Mucosa of rectum (tissue), 2 donors: Measurements from ENCODE around the gene LTBP2.

ENCODE experiments used
- H3K27ac ChIP-seq, 2 donors: one replicate each; pipeline ENCODE4 v1.7.0; 2013; ENCODE audit warnings: inconsistent platforms in 2 of 2, low read depth in 2 of 2, low read length in 2 of 2
- H3K27me3 ChIP-seq, 2 donors: one replicate each; pipeline ENCODE4 v1.7.0; 2013; ENCODE audit warnings: low read length in 2 of 2; ENCODE audit not compliant: control insufficient read depth in 2 of 2, insufficient read depth in 2 of 2
- H3K36me3 ChIP-seq, 2 donors: one replicate each; pipeline ENCODE4 v1.7.0; 2013; ENCODE audit warnings: low read length in 2 of 2; ENCODE audit not compliant: control insufficient read depth in 2 of 2, insufficient read depth in 2 of 2
- H3K4me1 ChIP-seq, 2 donors: one replicate each; pipeline ENCODE4 v1.7.0; 2013; ENCODE audit warnings: low read length in 2 of 2, mild to moderate bottlenecking in 1 of 2; ENCODE audit not compliant: control insufficient read depth in 2 of 2, insufficient read depth in 2 of 2
- H3K4me3 ChIP-seq, 2 donors: one replicate each; pipeline ENCODE4 v1.7.0; 2013; ENCODE audit warnings: low read length in 2 of 2
- H3K9ac ChIP-seq, 2 donors: one replicate each; pipeline ENCODE4 v1.7.0; 2013; ENCODE audit warnings: low read length in 2 of 2, low read depth in 1 of 2, mild to moderate bottlenecking in 1 of 2
- H3K9me3 ChIP-seq, 2 donors: one replicate each; pipeline ENCODE4 v1.7.0; 2013; ENCODE audit warnings: low read length in 2 of 2; ENCODE audit not compliant: control insufficient read depth in 2 of 2
- donor health status: healthy.
- donor health status: Normal muscosa, but diverticular disease.

LTBP2 gene

DNA sequence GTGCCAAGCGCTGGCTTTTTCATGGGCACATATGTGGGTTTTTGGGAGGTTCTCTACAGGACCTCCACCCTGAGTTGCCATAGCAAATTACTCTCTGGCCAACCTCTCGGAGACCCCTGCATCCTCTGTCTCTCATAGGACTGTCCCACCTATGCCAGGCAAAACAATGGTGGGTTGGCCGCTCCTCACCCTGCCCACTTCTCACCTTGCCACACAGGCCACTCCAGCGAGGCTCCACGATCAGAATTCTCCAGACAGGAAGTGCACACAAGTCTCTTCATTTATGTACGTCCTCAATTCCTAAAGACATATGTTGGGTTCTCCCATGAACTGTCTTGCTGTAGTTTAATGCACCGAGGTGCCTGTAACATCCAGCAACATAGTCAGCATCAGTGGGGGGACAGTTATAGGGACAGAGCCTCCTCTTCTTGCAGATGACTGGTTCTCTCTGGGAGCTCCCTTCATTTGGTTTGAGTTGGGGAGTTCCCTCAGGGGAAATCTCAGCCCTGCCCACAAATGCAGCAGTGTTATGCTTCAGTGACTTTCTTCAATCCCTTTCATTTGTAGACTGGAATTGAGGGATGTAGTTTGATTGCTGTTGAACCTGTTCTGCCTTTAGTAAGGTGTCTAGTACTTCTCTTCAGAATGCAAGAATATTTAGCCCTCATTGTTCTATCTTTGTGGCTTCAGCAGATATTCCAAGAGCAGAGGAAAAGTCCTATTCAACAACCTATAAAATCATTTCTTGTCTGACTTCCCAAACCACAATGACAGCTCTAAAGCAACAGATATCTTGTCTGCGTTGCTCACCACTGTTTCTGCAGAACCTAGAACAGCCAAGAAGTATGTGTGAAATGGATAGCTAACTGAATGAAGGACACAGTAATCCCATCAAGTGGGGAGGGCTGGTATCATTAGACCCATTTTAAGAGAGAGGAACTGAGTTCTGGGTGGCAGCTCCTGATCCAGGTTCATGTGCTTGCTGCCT, 2.8 kb upstream of the LTBP2 start:
- Histone ChIP-seq H3K27me3 (peaks cover 3 to 7% of the 10 kb centered on the region in 2 donors), H3K36me3 (no peaks in the 10 kb centered on the region), H3K27ac (no peak overlapping the region), H3K4me1 (peaks cover 11 to 19% of the 10 kb centered on the region in 2 donors), H3K9me3 (no peaks in the 10 kb centered on the region), H3K4me3 (no peak overlapping the region), H3K9ac (no peak overlapping the region)

DNA sequence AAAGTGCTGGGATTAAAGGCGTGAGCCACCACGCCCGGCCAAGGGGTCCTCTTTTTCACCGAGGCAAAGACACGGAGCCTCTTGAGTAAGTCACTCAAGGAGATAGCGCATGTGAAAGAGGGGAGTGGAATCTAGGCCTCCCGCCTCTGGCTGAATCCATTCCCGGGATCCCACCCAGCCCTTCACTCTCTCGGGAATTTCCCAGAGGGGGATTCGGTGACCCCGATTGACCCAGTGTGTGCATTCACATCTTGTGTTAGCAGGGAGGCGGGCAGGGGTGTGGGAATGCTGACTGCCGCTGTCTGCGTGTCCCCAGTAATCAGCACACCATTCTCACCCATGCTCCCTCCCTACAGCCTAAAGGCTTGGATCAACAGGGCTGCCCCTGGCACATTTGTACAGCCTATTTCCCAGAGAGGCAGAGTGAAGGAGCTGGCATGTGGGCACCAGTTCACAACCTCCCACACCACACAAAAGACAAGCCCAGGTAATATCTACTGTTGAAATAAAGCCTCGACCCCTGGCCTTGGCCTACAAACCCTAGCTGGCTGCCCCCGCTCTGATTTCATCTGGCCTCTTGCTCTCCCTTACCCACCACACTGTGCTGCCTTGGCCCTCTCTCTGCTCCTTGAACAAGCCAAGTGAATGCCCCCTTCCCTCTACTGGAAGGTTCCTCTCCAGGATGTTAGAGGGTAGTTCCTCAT, 1.3 kb upstream of the LTBP2 start:
- H3K36me3 ChIP-seq, result no peaks in the 10 kb centered on the region
- H3K27ac ChIP-seq, result no peak overlapping the region
- no peak overlapping the region for H3K4me3 ChIP-seq
- peaks cover 3 to 7% of the 10 kb centered on the region in 2 donors for H3K27me3 ChIP-seq
- no peaks in the 10 kb centered on the region for H3K9me3 ChIP-seq
- peaks cover 8 to 9% of the 10 kb centered on the region in 2 donors for H3K4me1 ChIP-seq
- H3K9ac ChIP-seq, result no peak overlapping the region

DNA sequence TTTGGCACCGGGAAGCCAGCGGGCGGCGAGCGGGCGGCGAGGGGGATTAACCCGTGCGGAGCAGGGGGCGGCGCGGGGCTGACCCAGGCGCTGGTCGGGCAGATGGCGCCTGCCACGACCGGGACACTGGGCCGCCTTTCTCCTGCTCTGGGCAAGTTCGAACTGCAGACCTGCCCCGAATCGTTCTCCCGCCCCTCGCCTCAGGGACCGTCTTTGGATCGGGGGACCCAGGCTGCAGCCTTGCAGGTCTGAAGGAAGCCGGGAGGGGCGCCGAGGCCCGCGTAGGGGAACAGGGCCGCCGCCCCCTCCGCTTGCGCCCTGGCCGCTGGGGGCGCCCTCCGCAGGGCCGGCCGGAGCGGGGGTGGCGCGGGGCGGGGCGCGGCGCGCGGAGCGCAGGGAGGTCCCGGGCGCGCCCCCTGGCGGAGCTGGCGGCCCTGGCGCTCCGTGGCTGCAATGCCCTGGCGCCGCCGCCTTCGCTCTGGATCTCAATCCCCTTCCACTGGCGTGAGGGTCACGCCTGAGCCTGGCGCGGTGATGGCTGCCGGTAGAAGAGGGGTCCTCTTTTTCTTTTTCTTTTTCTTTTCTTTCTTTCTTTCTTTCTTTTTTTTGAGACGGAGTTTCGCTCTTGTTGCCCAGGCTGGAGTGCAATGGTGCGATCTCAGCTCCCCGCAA, 449 bp upstream of the LTBP2 start:
- Histone ChIP-seq H3K27me3 (peaks cover 3 to 7% of the 10 kb centered on the region in 2 donors), H3K9me3 (no peaks in the 10 kb centered on the region), H3K9ac (peak overlapping the region in 1 of 2 donors; percentile 63), H3K4me3 (peak overlapping the region; percentile 65), H3K4me1 (peaks cover 5 to 6% of the 10 kb centered on the region in 2 donors), H3K27ac (no peak overlapping the region), H3K36me3 (no peaks in the 10 kb centered on the region)

DNA sequence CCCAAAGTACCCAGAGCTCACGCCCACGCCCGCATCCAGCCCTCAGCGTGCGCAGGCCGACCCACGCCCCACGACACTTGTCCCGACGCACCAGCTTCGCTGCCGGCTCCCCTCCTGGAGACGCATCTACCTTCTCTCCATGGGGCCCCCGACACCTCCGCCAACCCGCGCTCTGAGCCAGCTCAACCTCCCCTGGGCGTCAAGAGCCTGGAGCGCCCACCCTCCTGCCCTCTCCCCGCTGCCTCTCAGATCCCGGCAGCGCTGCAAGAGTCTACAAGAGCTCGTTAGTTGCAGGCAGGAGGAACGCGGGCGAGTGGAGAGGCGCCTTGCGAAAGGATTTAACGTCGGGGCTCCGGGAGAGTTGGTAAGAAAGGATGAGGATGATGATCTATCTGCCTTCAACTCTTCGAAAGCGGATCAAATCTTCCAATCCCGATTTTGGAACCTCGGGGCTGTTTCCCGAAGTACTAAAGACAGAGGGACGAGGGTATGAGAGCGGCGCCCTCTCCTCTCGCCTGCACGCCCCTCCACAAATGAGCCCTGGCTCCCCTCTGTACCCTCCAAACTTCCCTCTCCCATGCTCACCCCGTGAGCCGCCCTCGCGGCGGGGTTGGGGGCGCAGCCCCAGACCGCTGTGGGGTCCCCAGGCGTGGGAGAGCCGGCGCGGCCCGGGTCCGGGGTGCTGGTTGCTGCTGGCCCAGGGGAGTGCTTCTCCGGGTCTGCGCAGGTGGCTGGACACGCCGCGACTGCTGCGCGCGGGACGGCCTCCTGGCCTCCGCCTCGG, 979 bp downstream of the LTBP2 start:
- peaks cover 3 to 7% of the 10 kb centered on the region in 2 donors for H3K27me3 ChIP-seq
- H3K36me3 ChIP-seq, result no peaks in the 10 kb centered on the region
- no peak overlapping the region for H3K27ac ChIP-seq
- peaks cover 2 to 5% of the 10 kb centered on the region in 2 donors for H3K4me1 ChIP-seq
- H3K4me3 ChIP-seq, result peak overlapping the region in 1 of 2 donors; percentile 65
- H3K9me3 ChIP-seq, result no peaks in the 10 kb centered on the region
- H3K9ac ChIP-seq, result no peak overlapping the region

DNA sequence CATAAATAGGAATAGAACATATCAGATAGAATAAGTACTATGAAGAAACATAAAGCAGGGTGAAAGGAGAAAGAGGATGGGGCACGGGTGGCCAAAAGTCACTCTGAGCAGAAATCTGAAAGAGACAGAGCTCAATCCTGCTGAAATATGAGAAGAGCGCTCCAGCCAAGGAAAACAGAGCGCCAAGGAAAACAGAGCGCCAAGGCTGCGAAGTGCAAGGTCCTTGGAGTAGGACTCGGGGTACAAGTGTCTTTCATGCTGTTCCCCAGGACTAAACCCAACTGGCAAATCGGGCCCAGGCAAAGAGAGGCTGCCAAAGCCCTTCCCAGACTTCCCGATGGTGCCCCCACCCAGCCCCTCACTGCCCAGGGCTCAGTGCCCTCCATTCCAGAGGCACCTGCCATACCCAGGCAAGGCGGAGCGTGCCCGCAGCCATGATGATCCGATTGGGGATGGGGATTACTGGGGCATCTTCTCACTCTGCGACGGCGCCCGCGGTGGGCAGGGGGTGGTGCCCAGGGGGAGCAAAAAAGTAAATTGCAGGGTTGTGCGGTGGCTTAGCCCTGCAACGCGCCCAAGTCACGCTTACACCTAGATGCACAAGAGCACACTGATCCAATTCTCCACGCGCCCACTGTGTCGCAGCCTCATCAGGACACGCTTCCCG, 1.7 kb downstream of the LTBP2 start:
- Histone ChIP-seq H3K27ac (no peak overlapping the region), H3K9me3 (no peaks in the 10 kb centered on the region), H3K4me1 (peaks cover 2 to 5% of the 10 kb centered on the region in 2 donors), H3K4me3 (no peak overlapping the region), H3K27me3 (peaks cover under 1 to 7% of the 10 kb centered on the region in 2 donors), H3K9ac (no peak overlapping the region), H3K36me3 (no peaks in the 10 kb centered on the region)

DNA sequence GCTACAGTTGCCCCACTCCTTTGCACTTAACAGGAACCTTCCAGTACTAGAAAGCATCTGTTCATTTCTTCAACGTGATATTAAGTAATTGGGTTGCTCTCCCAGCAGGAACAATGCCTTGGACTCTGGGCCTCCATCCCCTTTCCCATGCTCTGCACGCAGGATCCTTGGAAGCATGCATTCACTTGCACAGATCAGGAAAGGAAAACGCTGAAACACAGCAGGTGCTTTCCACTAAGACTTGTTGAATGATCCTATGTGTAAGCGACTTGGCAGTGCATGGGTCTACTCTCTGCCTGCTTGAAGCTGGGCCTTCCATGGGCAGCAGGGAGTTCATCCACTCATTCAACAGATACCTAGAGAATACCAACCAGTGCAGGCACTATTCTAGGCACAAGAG, 2.3 kb downstream of the LTBP2 start:
- Histone ChIP-seq H3K36me3 (no peaks in the 10 kb centered on the region), H3K27me3 (peaks cover 0 to 7% of the 10 kb centered on the region in 2 donors), H3K9me3 (no peaks in the 10 kb centered on the region), H3K9ac (no peak overlapping the region), H3K27ac (no peak overlapping the region), H3K4me3 (no peak overlapping the region), H3K4me1 (peaks cover 2 to 5% of the 10 kb centered on the region in 2 donors)

DNA sequence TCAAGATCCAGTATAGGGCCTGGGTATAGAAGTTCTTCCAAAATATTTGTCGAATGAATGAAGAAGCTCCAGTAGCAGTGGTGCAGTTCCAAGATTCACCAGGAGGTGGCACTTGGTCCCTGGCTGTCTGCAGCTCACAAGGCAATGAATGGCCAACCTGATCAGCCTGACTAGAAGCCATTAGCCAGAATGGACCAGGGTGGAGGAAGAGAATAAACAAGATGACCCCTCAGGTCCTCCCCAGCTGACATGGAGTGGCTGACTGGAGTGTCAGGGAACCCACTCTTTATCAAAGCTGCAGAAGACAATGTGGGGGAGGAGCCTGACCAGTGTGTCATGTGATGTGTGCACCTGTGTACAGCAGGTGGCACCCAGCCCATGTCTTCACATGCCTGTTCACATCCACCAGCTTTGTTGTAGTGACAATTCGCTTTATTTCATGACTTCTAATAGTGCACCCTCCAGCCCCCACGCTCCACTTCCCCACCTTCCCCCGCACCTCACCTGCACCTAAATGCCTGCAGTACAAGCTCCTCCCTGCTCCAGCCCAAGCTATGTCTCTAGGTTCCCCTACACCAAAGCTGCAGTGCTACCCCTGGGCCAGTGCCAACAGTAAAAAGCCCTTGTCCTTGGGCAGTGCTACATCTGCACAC, 3.0 kb downstream of the LTBP2 start:
- no peak overlapping the region for H3K4me3 ChIP-seq
- H3K9ac ChIP-seq, result no peak overlapping the region
- peaks cover 2 to 5% of the 10 kb centered on the region in 2 donors for H3K4me1 ChIP-seq
- no peaks in the 10 kb centered on the region for H3K36me3 ChIP-seq
- H3K27me3 ChIP-seq, result peaks cover 0 to 4% of the 10 kb centered on the region in 2 donors
- H3K27ac ChIP-seq, result no peak overlapping the region
- H3K9me3 ChIP-seq, result no peaks in the 10 kb centered on the region

DNA sequence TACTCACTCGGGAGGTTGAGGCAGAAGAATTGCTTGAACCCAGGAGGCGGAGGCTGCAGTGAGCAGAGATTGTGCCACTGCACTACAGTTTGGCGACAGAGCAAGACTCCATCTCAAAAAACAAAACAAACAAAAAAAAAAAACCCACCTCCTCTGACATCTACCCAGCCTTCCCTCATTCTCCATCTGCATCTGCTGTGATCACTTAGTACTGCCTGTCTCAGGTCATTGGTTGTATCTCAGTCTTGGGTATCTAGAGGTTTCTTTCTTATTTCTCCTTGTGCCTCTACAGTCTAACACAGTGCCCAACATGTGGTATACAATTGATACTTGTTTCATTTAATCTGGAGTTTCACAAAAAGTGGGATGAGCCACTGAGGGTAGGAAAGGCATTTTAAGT, 5.3 kb downstream of the LTBP2 start:
- Histone ChIP-seq H3K36me3 (no peaks in the 10 kb centered on the region), H3K27me3 (peaks cover 0 to 4% of the 10 kb centered on the region in 2 donors), H3K27ac (no peak overlapping the region), H3K4me3 (no peak overlapping the region), H3K9ac (no peak overlapping the region), H3K4me1 (peaks cover 2 to 5% of the 10 kb centered on the region in 2 donors), H3K9me3 (no peaks in the 10 kb centered on the region)
